Epithelial cell of esophagus (primary cell): ENCODE results near the gene DGCR8.

Experiments used
- DNase-seq: peaks from one replicate; pipeline ENCODE4 v3.0.0; 2010; ENCODE audit warnings: low read depth
- H3K4me3 ChIP-seq: 2 replicates; pipeline ENCODE4 v1.5.1; 2011; ENCODE audit warnings: mild to moderate bottlenecking, low read length, control low read depth
- CTCF ChIP-seq: IDR thresholded peaks from 2 replicates; pipeline ENCODE4 v1.5.1; 2011; ENCODE audit warnings: low read depth, mild to moderate bottlenecking, low read length, control low read depth, inconsistent platforms; ENCODE audit not compliant: insufficient read depth; ENCODE audit errors: missing control alignments

DGCR8 gene

GRCh38 chr22:20053407-20054033 lies 26.5 kb upstream of the DGCR8 start:
- H3K4me3 ChIP-seq, result no peak overlapping the region
- DNase-seq, result no peak
- TF ChIP-seq CTCF, result no peak

DNA sequence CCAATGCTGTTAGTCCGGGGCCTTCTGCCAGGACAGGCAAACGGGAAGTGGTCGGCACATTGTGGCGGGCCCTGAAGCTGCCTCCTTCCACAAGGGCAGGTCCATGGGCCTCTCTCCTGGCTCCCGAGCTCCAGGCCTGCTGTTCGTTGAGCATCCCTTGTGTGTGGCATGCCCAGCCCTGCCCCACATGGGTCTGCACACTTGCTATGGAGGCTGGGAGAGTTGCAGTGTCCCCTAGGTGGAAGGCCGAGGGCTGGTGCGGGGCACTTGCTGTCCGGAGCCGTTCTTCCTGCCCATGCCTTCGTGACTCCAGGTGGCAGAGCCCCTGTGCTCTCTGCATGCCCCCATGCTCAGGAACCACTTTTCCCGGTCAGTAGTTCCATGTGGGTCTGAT lies 26.0 kb upstream of the DGCR8 start:
- no peak overlapping the region for H3K4me3 ChIP-seq
- no peak for DNase-seq
- no peak for TF ChIP-seq CTCF

GRCh38 chr22:20054485-20054884 lies 25.6 kb upstream of the DGCR8 start:
- TF ChIP-seq CTCF, result no peak
- H3K4me3 ChIP-seq, result no peak overlapping the region
- DNase-seq, result no peak

DNA sequence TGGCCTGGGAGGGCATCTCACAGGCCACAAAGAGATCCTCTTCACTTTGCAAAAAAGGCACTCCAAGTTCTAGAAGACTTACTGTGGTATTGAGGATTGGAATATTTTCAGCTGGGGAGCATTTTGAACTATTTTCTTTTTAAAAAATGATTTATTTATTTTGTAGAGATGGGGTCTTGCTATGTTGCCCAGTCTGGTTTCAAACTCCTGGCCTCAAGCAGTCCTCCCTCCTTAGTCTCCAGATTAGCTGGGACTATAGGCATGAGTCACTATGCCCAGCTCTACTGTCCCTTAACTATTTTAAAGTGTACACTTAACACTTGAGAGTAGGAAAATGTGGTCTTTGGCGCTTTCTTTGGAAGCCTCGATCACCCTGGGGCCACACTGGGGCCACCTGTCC lies 24.9 kb upstream of the DGCR8 start:
- no peak overlapping the region for H3K4me3 ChIP-seq
- TF ChIP-seq CTCF, result no peak
- DNase-seq, result no peak

DNA sequence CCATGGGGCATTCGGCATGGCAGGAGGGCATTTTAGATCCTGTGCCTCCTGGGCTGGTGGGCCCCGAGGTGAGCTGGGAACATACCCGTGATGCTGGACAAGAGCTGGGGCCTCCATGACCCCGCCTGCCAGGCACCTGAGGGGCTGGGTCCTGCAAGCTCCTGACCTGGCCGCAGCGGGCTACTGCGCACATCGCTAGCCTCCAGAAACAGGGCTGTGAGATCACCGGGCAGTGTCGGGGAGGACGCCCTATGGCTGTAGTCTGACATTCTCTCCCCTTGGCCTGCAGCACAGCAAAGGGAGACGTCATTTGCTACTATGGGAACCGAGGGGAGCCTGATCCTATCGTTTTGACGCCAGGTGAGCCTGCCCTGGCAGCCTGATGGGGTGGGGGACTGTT lies 24.4 kb upstream of the DGCR8 start:
- no peak for TF ChIP-seq CTCF
- DNase-seq, result no peak
- H3K4me3 ChIP-seq, result no peak overlapping the region

GRCh38 chr22:20056161-20056560 lies 23.9 kb upstream of the DGCR8 start:
- TF ChIP-seq CTCF, result no peak
- DNase-seq, result no peak
- no peak overlapping the region for H3K4me3 ChIP-seq

DNA sequence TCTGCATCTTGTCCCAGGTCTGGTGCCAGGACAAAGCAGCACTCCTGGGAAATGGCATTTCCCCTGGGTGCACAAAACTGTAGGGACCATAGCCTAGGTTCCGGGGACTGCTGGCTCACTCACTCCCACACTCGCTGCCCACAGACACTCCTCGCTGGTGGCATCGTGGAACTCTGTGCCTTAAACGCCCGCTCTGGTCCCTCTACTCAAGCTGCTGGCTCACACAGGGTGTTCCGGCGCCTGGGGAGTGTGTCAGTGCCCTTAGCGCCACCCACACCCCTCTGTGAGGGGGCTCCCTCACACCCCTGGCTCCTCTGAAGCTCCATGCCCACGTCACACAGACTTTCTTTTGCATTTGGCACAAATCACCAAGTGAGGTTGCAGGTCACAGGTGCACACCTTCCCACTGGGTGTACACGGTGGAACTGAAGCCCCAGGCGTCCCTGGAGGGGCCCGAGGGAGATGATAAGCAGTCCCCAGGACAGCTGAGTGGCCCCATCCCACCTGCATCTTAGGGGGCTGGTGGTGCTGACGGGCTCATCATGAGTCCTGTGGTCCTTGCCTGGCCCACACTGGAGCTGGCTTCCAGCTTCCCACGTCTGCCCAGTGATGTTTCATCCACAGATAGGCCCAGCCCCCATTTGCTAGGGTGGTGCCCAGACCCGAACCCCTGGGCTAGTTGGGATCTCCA lies 23.2 kb upstream of the DGCR8 start:
- no peak for TF ChIP-seq CTCF
- H3K4me3 ChIP-seq, result no peak overlapping the region
- no peak for DNase-seq
